NCI-H2081 (cell line): ENCODE data around the gene AP4S1.
"Not testable (repeated sequence)": the region's sequence is repeated elsewhere in the genome, so short reads cannot be mapped to it uniquely, and the experiment has no call there.

ENCODE experiments used
- DNase-seq, 2 experiments: peaks; one replicate each; lab custom pipeline; 2025; lab: John Stamatoyannopoulos, UW

Gene AP4S1

DNA sequence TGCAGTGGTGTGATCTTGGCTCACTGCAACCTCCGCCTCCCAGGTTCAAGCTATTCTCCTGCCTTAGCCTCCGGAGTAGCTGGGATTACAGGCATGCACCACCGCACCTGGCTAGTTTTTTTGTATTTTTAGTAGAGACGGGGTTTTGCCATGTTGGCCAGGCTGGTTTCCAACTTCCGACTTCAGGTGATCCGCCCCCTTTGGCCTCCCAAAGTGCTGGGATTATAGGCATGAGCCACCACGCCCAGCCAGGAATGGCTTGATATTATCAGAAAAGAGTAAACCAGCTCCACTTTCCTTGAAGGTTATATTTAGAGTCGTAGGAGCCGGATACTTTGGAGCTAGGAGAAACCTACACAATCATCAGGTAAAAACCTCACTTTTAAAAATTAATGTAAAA, 61.0 kb downstream of the AP4S1 start:
- DNase-seq: not testable (repeated sequence)

GRCh38 chr14:31090883-31091764, 65.7 kb downstream of the AP4S1 start:
- no peak for DNase-seq

GRCh38 chr14:31092160-31092708, 66.8 kb downstream of the AP4S1 start:
- no peak for DNase-seq

DNA sequence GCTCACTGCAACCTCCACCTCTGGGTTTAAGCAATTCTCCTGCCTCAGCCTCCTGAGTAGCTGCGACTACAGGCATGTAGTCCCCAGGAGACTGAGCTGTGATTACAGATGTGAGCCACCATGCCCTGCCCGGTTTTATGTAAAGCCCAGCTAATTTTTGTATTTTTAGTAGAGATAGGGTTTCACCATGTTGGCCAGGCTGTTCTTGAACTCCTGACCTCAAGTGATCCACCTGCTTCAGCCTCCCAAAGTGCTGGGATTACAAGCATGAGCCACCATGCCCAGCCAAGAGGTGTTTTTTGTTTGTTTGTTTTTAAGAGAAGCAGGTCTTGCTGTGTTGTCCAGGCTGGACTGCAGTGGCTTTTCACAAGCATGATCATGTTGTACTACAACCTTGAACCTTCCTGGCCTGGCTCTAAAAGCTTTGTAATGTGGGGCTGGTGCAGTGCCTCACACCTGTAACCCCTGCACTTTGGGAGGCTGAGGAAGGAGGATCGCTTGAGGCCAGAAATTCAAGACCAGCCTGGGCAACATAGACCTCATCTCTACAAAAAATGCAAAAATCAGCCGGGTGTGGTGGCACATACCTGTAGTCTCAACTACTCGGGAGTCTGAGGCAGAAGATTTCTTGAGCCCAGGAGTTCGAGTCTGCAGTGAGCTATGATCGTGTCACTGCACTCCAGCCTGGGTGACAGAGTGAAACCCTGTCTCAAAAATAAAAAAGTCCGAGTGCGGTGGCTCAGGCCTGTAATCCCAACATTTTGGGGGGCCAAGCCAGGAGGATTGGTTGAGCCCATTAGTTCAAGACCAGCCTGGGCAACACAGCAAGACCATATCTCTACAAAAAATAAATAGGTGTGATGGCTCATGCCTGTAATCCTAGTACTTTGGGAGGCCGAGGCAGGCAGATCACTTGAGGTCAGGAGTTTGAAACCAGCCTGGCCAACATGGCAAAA, 68.7 kb downstream of the AP4S1 start:
- not testable (repeated sequence) for DNase-seq

DNA sequence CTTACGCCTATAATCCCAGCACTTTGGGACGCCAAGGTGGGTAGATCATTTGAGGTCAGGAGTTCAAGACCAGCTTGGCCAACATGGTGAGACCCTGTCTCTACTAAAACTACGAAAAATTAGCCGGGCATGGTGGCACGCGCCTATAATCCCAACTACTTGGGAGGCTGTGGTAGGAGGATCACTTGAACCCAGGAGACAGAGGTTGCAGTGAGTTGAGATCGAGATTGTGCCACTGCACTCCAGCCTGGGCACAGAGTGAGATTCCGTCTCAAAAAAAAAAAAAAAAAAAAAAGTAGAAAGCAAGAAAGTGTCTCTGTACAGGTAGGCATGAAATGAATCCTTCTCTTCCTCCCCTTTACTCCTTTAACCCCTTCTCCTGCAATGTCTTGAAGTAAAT, 70.4 kb downstream of the AP4S1 start:
- DNase-seq: not testable (repeated sequence)

- no peak for DNase-seq
Measured at GRCh38 chr14:31096255-31096654, 70.8 kb downstream of the AP4S1 start.

GRCh38 chr14:31097081-31097480, 71.6 kb downstream of the AP4S1 start:
- no peak for DNase-seq

DNA sequence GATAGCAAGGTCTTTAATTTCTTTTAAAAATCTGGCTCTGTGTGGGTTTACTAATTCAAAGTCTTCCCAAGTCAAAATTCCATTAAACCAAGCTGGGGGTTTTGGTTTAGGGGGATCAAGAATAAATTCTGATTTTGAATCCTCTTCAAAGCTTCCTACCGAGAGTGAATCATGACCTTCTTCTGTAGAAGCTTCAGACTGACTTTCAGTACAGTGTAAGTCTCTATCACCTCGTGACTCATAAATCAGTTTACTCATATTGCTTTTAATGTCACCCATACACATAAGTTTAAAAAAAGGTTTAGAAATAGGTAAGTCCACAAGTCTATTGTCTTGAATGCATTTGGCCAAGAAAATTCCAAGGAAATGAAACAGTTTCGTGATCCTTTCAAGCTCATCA, 81.3 kb downstream of the AP4S1 start:
- no peak for DNase-seq

- DNase-seq: no peak
Measured at GRCh38 chr14:31109257-31109656, 83.8 kb downstream of the AP4S1 start.

GRCh38 chr14:31110872-31111271, 85.4 kb downstream of the AP4S1 start:
- DNase-seq: no peak

GRCh38 chr14:31113794-31114193, 88.3 kb downstream of the AP4S1 start:
- no peak for DNase-seq

GRCh38 chr14:31118892-31119291, 93.4 kb downstream of the AP4S1 start:
- DNase-seq: no peak

- no peak for DNase-seq
Measured at GRCh38 chr14:31122098-31122611, 96.7 kb downstream of the AP4S1 start.

- no peak for DNase-seq
Measured at GRCh38 chr14:31122921-31123320, 97.5 kb downstream of the AP4S1 start.

GRCh38 chr14:31124197-31124596, 98.7 kb downstream of the AP4S1 start:
- no peak for DNase-seq

GRCh38 chr14:31125231-31125630, 99.8 kb downstream of the AP4S1 start:
- DNase-seq: no peak

DNA sequence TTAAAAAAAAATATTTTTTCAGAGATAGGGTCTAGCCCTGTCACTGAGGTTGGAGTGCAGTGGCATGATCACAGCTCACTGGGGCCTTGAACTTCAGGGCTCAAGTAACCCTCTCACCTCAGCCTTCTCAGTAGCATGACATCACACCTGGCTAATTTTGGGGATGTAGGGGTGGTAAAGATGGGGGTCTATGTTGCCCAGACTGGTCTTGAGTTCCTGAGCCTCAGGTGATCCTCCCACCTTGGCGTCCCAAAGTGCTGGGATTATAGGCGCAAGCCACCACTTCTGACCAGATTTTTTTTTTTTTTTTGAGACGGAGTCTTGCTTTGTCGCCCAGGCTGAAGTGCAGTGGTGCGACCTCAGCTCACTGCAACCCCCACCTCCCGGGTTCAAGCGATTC, 101.2 kb downstream of the AP4S1 start:
- no peak for DNase-seq

DNA sequence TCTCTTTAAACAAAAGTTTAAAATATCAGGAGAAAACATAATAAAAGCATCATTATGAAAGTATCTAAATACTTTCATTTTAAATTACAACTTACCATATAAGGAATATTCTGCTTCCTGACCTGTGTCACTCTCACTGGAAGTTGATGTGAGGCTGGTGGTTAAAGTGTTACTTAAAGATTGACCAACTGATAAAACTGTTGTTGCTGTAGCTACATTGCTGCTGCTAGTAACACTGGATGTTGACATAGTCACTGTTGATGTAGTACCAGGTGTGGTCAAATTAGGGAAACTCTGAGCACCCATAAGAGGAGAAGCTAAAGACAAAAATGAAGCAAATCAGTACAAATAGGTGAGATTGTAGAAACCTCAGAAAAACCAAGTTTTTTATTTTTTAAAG, 102.2 kb downstream of the AP4S1 start:
- peak in 1 of 2 experiments; percentile 17 for DNase-seq

DNA sequence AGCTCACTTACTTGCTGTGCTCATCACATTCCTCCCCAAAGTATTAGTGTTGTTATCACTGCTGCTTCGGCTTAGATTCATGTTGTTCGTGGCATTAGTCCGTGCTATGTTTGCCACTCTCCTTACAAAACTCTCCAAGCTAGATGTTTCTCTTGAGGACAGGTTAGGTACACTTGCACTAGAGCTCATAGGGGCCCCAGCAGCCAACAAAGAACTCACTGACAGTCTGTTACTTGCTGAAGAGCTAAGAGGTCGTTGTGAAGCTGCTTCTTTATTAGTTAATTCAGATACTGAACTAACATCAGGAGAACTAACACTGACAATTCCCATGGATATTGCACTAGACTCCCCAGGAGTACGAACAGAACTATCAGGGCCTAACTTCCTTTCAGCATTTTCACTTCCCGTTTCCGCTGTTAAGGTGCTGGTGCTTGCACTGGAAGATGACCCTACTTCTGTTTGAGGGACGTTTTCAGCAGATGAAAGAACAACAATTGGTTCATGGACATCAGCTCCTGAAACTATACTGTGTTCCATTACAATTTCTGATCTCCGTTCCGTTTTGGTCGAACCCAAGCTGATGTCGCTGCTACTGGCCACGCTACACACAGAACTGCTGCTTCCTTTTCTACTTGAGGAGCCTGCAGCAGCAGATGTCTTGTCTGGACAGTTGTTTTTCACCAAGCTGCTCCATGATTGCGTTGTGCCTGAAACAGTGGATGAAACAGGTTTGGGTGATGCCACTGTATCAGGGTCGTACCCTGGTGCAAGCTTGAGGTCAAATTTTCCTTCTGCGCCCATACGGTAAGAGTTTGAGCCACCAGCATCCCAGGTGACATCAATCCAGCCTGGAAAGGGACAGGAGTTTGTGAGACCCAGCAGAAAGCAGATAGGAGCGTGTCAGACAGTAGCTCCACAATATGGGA, 103.4 kb downstream of the AP4S1 start:
- DNase-seq: no peak

- DNase-seq: no peak
Measured at GRCh38 chr14:31133133-31133532, 107.7 kb downstream of the AP4S1 start.

- no peak for DNase-seq
Measured at GRCh38 chr14:31137214-31137889, 111.9 kb downstream of the AP4S1 start.
